Activated B cell treated with CpG ODN at 0.5 μM for 24 hours (primary cell): ENCODE results near the gene SLC3A2. TPM values are rescaled to one million over a fixed set of nuclear protein-coding genes. Genes with fewer than 3 reads are reported as not detected.

Experiments used
- ATAC-seq: fragments of 200-7000 bp; cut with Tn5 transposase; one replicate; pipeline ENCODE4 v1.10.0; 2021; ENCODE audit warnings: low read depth, mild to moderate bottlenecking, moderate library complexity
- CTCF ChIA-PET: fragments of 350-600 bp; sonication (Branson Sonifier 250); formaldehyde crosslinking; loops from one replicate; lab custom pipeline; 2021; ENCODE audit warnings: antibody characterized with exemption; lab: Charles Lee
- POLR2A ChIA-PET: fragments of 350-600 bp; sonication (Branson Sonifier 250); formaldehyde crosslinking; loops from one replicate; lab custom pipeline; 2021; ENCODE audit warnings: antibody characterized with exemption; lab: Charles Lee
- DNase-seq: peaks from one replicate; pipeline ENCODE4 v3.0.0; 2022
- H3K27ac Mint-ChIP-seq: one replicate; pipeline ENCODE4 v1.8.0; 2020; ENCODE audit warnings: mixed read lengths
- H3K27me3 Mint-ChIP-seq: one replicate; pipeline ENCODE4 v1.8.0; 2021; ENCODE audit warnings: mixed read lengths
- H3K36me3 Mint-ChIP-seq: one replicate; pipeline ENCODE4 v1.8.0; 2021; ENCODE audit warnings: low read depth, mixed read lengths
- H3K4me1 Mint-ChIP-seq: one replicate; pipeline ENCODE4 v1.8.0; 2021; ENCODE audit warnings: mixed read lengths
- H3K4me3 Mint-ChIP-seq: one replicate; pipeline ENCODE4 v1.8.0; 2020; ENCODE audit warnings: mild to moderate bottlenecking, mixed read lengths
- H3K9me3 Mint-ChIP-seq: one replicate; pipeline ENCODE4 v1.8.0; 2020; ENCODE audit warnings: mixed read lengths
- CTCF ChIP-seq: fragments of 200-600 bp; IDR thresholded peaks from one replicate; pipeline ENCODE4 v1.8.0; 2022; ENCODE audit warnings: antibody characterized with exemption, mild to moderate bottlenecking
- intact Hi-C: fragments of 100-400 bp; cut with micrococcal nuclease; formaldehyde crosslinking; loops from one replicate; pipeline ENCODE4 v1.15.1; 2024
- total RNA-seq: library from RNA; stranded (reverse); gene quantifications from 2 replicates; pipeline ENCODE4 v1.2.3, GENCODE V29; 2022

Gene SLC3A2
- total RNA-seq, 1 donor from 2014 or later, result 274 TPM

- peaks cover 10% of the 10 kb centered on the region for H3K27me3 Mint-ChIP-seq
- intact Hi-C loops, result no loop called here
- POLR2A ChIA-PET, result no interaction called here
- H3K9me3 Mint-ChIP-seq, result no peaks in the 10 kb centered on the region
- DNase-seq (no peak), ATAC-seq (no peak)
- no peak overlapping the region for H3K4me3 Mint-ChIP-seq
- TF ChIP-seq CTCF, result no peak
- H3K4me1 Mint-ChIP-seq, result no peaks in the 10 kb centered on the region
- no peak overlapping the region for H3K27ac Mint-ChIP-seq
- CTCF ChIA-PET, result interaction anchor here (1.0 kb wide), 1 partner anchor 10 kb away, joined by 5 read pairs; no protein-coding TSS in a partner anchor
- H3K36me3 Mint-ChIP-seq, result no peaks in the 10 kb centered on the region
Observed at GRCh38 chr11:62895501-62895900, 14.8 kb downstream of the SLC3A2 start.

- POLR2A ChIA-PET, result no interaction called here
- ATAC-seq (no peak), DNase-seq (no peak)
- Mint-ChIP-seq H3K4me1 (no peaks in the 10 kb centered on the region), H3K27ac (no peak overlapping the region), H3K4me3 (no peak overlapping the region), H3K9me3 (no peaks in the 10 kb centered on the region), H3K36me3 (no peaks in the 10 kb centered on the region), H3K27me3 (peaks cover 11% of the 10 kb centered on the region)
- CTCF ChIA-PET, result interaction anchor here (1.8 kb wide), 1 partner anchor 10 kb away, joined by 8 read pairs; no protein-coding TSS in a partner anchor
- intact Hi-C loops, result no loop called here
- no peak for TF ChIP-seq CTCF
Observed at GRCh38 chr11:62896049-62896448, 15.4 kb downstream of the SLC3A2 start.

GRCh38 chr11:62897311-62897710 is 16.6 kb downstream of the SLC3A2 start:
- POLR2A ChIA-PET, result no interaction called here
- H3K4me3 Mint-ChIP-seq, result no peak overlapping the region
- peaks cover 11% of the 10 kb centered on the region for H3K27me3 Mint-ChIP-seq
- no peaks in the 10 kb centered on the region for H3K4me1 Mint-ChIP-seq
- DNase-seq (no peak), ATAC-seq (no peak)
- intact Hi-C loops, result no loop called here
- no peaks in the 10 kb centered on the region for H3K36me3 Mint-ChIP-seq
- no peaks in the 10 kb centered on the region for H3K9me3 Mint-ChIP-seq
- TF ChIP-seq CTCF, result no peak
- H3K27ac Mint-ChIP-seq, result no peak overlapping the region
- CTCF ChIA-PET, result interaction anchor here (0.6 to 1.8 kb wide), 3 partner anchors 8 to 15 kb away, joined by 3 to 8 read pairs (median 5); no protein-coding TSS in a partner anchor

GRCh38 chr11:62898027-62898426 is 17.3 kb downstream of the SLC3A2 start:
- ChIA-PET POLR2A (interaction anchor here (0.7 kb wide), 1 partner anchor 93 kb away, joined by 3 read pairs; no protein-coding TSS in a partner anchor), CTCF (interaction anchor here (1.4 to 1.6 kb wide), 2 partner anchors 9 to 13 kb away, joined by 3 to 5 read pairs; no protein-coding TSS in a partner anchor)
- no peak overlapping the region for H3K27ac Mint-ChIP-seq
- H3K27me3 Mint-ChIP-seq, result peaks cover 9% of the 10 kb centered on the region
- no peak overlapping the region for H3K4me3 Mint-ChIP-seq
- intact Hi-C loops, result no loop called here
- H3K4me1 Mint-ChIP-seq, result no peaks in the 10 kb centered on the region
- no peak for TF ChIP-seq CTCF
- no peak for ATAC-seq
- DNase-seq, result no peak
- H3K9me3 Mint-ChIP-seq, result no peaks in the 10 kb centered on the region
- no peaks in the 10 kb centered on the region for H3K36me3 Mint-ChIP-seq

- ATAC-seq, result no peak
Observed at GRCh38 chr11:62902932-62903331, 22.2 kb downstream of the SLC3A2 start.

More at GRCh38 chr11:62902932-62903331, 22.2 kb downstream of the SLC3A2 start:
- intact Hi-C loops, result loop anchor here (10.0 kb wide), 1 partner anchor 732 kb away; no protein-coding TSS in a partner anchor
- ChIA-PET CTCF (interaction anchor here (0.8 to 6.8 kb wide), 4 partner anchors 15 to 124 kb away, joined by 3 to 227 read pairs (median 26); no protein-coding TSS in a partner anchor), POLR2A (no interaction called here)
- Mint-ChIP-seq H3K27me3 (peaks cover 20% of the 10 kb centered on the region), H3K36me3 (no peaks in the 10 kb centered on the region), H3K9me3 (no peaks in the 10 kb centered on the region), H3K27ac (no peak overlapping the region), H3K4me3 (no peak overlapping the region), H3K4me1 (no peaks in the 10 kb centered on the region)
- no peak for DNase-seq
- TF ChIP-seq CTCF, result no peak
